OCI-LY7 (cell line): ENCODE data around the gene NTMT1. TPM values are rescaled to one million over a fixed set of nuclear protein-coding genes. Genes with fewer than 3 reads are reported as not detected.

Experiments used
- BruUV-seq: library from RNA; stranded (reverse); fragments of 400-500 nt; replicated peaks from 2 replicates; lab custom pipeline; 2021; lab: Mats Ljungman, UMichigan
- CTCF ChIA-PET: fragments of 300-600 bp; sonication (Branson Sonifier 250); formaldehyde crosslinking; loops from one replicate; lab custom pipeline; 2022; ENCODE audit warnings: antibody characterized with exemption; ENCODE audit not compliant: unreplicated experiment; lab: Charles Lee
- POLR2A ChIA-PET: fragments of 300-600 bp; sonication (Branson Sonifier 250); formaldehyde crosslinking; loops from one replicate; lab custom pipeline; 2022; ENCODE audit warnings: antibody characterized with exemption; lab: Charles Lee
- DNase-seq: peaks from one replicate; pipeline ENCODE4 v3.0.0-alpha.2; 2015; ENCODE audit warnings: low spot score
- H2AFZ ChIP-seq: fragments of 200-600 bp; sonication (generic), shearing (Covaris generic); 2 replicates; pipeline ENCODE4 v1.6.1; 2014; ENCODE audit warnings: mild to moderate bottlenecking, antibody characterized with exemption, low read length, moderate library complexity
- H3K27ac ChIP-seq: fragments of 200-600 bp; sonication (generic); 2 replicates; pipeline ENCODE4 v1.5.1; 2014; ENCODE audit warnings: mixed run types, low read depth, mild to moderate bottlenecking, moderate library complexity, low read length, inconsistent platforms; ENCODE audit not compliant: poor library complexity, severe bottlenecking
- H3K36me3 ChIP-seq: fragments of 200-600 bp; sonication (generic); 2 replicates; pipeline ENCODE4 v1.6.1; 2014; ENCODE audit warnings: mild to moderate bottlenecking, antibody characterized with exemption, low read length, moderate library complexity, mixed read lengths; ENCODE audit not compliant: insufficient read depth
- H3K4me1 ChIP-seq: fragments of 200-600 bp; sonication (generic); 2 replicates; pipeline ENCODE4 v1.5.1; 2014; ENCODE audit warnings: mild to moderate bottlenecking, low read length; ENCODE audit not compliant: insufficient read depth, poor library complexity, severe bottlenecking
- H3K4me2 ChIP-seq: fragments of 200-600 bp; sonication (generic); 2 replicates; pipeline ENCODE4 v1.6.1; 2014; ENCODE audit warnings: mild to moderate bottlenecking, low read length
- H3K4me3 ChIP-seq: fragments of 200-600 bp; sonication (generic); 2 replicates; pipeline ENCODE4 v1.5.1; 2014; ENCODE audit warnings: mild to moderate bottlenecking, low read depth, low read length; ENCODE audit not compliant: poor library complexity, severe bottlenecking
- H3K79me2 ChIP-seq: fragments of 200-600 bp; sonication (generic); 2 replicates; pipeline ENCODE4 v1.6.1; 2016; ENCODE audit warnings: low read depth, mild to moderate bottlenecking, low read length, moderate library complexity, mixed read lengths; ENCODE audit not compliant: insufficient read depth
- H3K9me2 ChIP-seq: fragments of 200-600 bp; sonication (generic); 2 replicates; pipeline ENCODE4 v1.6.1; 2016; ENCODE audit warnings: mild to moderate bottlenecking, low read length, mixed read lengths; ENCODE audit not compliant: insufficient read depth
- H3K9me3 ChIP-seq: fragments of 200-600 bp; sonication (generic); 2 replicates; pipeline ENCODE4 v1.6.1; 2014; ENCODE audit warnings: mild to moderate bottlenecking, mixed run types, low read length, mixed read lengths
- H4K20me1 ChIP-seq: fragments of 200-600 bp; sonication (generic); 2 replicates; pipeline ENCODE4 v1.6.1; 2014; ENCODE audit warnings: mild to moderate bottlenecking, antibody characterized with exemption, low read length, moderate library complexity, mixed read lengths; ENCODE audit not compliant: insufficient read depth
- CTCF ChIP-seq: fragments of 200-600 bp; sonication (generic); conservative IDR thresholded peaks from 2 replicates; pipeline ENCODE4 v1.5.1; 2014; ENCODE audit warnings: mild to moderate bottlenecking, antibody characterized with exemption, low read length, moderate library complexity, mixed read lengths
- EZH2phosphoT487 ChIP-seq: fragments of 200-600 bp; sonication (generic); IDR thresholded peaks from 2 replicates; pipeline ENCODE4 v1.6.1; 2018; ENCODE audit warnings: low read depth, borderline replicate concordance, mild to moderate bottlenecking, mixed run types, antibody characterized with exemption, low read length, moderate library complexity, mixed read lengths
- intact Hi-C: fragments of 100-400 bp; cut with micrococcal nuclease; formaldehyde crosslinking; loops from one replicate; pipeline ENCODE4 v1.10.0; 2022; ENCODE audit not compliant: unreplicated experiment
- total RNA-seq, 2 experiments: library from RNA; depleted of rRNA in 1 of 2; stranded (reverse); fragments of >200 nt in 1 of 2; shearing (Covaris generic) in 1 of 2; gene quantifications; 2 replicates each; pipeline ENCODE4 v1.2.3, GENCODE V29; 2014 to 2022

The NTMT1 gene
- total RNA-seq, 2 experiments from 2014 or later: 46.6 to 59.8 TPM

GRCh38 chr9:129648092-129648763 is 22.3 kb downstream of the NTMT1 start:
- no peaks in the 10 kb centered on the region for H3K36me3 ChIP-seq
- no peaks in the 10 kb centered on the region for H4K20me1 ChIP-seq
- no peak overlapping the region for H2AFZ ChIP-seq
- no TSS peak for BruUV-seq
- H3K79me2 ChIP-seq: no peaks in the 10 kb centered on the region
- no peak for DNase-seq
- TF ChIP-seq EZH2phosphoT487: no peak
- no peak for TF ChIP-seq CTCF
- H3K4me3 ChIP-seq: no peak overlapping the region
- no peaks in the 10 kb centered on the region for H3K4me1 ChIP-seq
- no peaks in the 10 kb centered on the region for H3K9me2 ChIP-seq
- H3K27ac ChIP-seq: no peak overlapping the region
- POLR2A ChIA-PET: no interaction called here
- no peak overlapping the region for H3K4me2 ChIP-seq
- intact Hi-C loops: no loop called here
- H3K9me3 ChIP-seq: no peaks in the 10 kb centered on the region
- CTCF ChIA-PET: no interaction called here

- no peaks in the 10 kb centered on the region for H3K79me2 ChIP-seq
- H3K36me3 ChIP-seq: no peaks in the 10 kb centered on the region
- ChIA-PET CTCF (no interaction called here), POLR2A (no interaction called here)
- intact Hi-C loops: no loop called here
- H3K27ac ChIP-seq: no peak overlapping the region
- no peak overlapping the region for H2AFZ ChIP-seq
- no peak overlapping the region for H3K4me3 ChIP-seq
- no peaks in the 10 kb centered on the region for H3K9me3 ChIP-seq
- H4K20me1 ChIP-seq: no peaks in the 10 kb centered on the region
- TF ChIP-seq EZH2phosphoT487 (no peak), CTCF (no peak)
- H3K9me2 ChIP-seq: no peaks in the 10 kb centered on the region
- H3K4me1 ChIP-seq: no peaks in the 10 kb centered on the region
- no TSS peak for BruUV-seq
- H3K4me2 ChIP-seq: no peak overlapping the region
- no peak for DNase-seq
Observed at GRCh38 chr9:129648764-129649115, 22.8 kb downstream of the NTMT1 start.
